ENCODE measurements around the gene ATF7IP.
"Not testable (repeated sequence)": the region's sequence is repeated elsewhere in the genome, so short reads cannot be mapped to it uniquely, and the experiment has no call there.

ATF7IP gene

DNA sequence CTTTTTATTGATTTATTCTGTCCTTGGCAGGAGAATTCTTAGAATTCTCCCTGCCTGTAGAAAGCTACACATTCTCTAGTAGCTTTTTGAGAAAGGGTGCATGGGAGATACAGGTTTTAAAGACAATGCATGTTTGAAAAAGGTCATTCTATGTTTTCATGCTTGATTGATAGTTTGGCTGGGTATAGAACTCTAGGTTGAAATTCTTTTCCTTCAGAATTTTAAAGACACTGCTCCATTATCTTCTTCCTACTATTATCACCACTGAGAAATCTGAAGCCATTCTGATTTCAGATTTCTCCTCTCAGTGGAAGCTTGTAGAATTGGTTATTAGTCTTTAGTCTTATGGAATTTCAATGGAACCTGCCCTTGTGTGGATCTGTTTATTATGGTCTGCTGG is 14.0 kb downstream of the ATF7IP start:
- no peak for DNase-seq (ENCODE audit: low spot score)

DNA sequence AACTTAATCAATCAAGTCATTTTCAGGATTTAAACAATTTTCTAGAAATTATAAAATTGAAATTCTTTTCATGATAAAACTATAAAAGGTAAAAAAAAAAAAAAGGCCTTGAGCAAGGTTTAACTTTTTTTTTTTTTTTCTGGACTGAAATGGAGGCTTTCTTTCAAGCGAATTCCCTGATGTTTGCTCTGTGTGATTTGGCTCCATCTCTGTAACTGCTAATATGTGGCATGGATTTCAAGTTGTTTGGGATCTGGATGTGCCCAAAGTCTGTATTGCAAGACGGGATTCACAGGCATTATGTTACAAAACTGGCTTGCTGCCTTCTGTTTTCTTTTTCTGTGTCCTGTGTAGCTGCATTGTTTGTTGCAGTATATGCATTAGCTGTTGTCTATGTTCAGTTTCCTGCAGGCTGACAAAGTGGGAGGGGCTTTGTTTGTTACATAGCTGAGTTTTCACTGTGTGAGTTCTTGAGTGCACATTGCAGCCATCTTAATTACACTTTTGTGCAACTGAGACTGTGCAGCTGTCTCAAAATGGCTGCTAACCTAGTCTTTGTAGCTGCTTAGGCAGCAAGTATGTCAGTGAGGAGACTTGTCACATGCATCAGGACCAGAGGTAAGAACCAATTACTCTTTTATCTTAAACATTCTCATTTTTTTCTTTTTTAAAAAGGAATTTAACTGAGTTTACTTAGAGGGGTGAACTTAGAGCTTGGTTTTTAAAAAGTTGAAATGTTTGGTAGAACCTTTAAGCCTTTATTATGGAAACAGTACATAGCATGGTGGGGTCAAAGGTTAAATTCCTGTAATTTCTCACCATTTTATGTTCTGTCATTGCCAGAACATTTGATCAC is 19.5 kb downstream of the ATF7IP start:
- peak; percentile 93 for DNase-seq (ENCODE audit: low spot score)

DNA sequence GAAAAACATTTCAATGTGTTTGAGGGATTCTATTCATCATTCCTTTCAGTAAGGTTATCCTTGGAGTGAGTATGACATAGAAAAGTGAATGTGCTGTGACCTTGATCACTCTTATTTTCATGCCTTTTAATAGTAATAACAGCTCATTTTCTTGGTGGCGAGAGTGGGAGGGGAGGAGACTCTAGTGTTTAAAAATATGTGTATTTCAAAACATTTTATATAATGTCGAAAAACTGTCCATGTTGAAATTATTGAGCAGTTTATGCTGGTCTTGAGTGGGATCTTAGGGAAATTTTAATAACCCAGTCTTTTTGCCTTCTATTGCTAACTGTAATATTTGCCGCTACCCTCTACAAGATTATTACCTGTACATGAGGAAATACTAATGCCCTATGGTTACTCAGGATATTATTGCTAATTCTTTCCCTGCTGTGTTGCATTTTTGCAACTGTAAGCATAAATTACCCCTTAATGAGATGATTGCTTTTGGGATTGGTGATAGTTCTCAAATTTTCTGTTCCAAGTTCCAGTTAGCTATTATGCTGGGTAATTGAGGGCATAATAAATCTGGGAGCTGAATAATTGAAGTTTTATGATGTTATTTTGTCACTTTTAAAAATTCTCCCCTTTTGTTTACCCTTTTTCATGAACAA is 21.9 kb downstream of the ATF7IP start:
- DNase-seq (ENCODE audit: low spot score), result no peak

GRCh38 chr12:14390449-14390848 is 25.0 kb downstream of the ATF7IP start:
- DNase-seq (ENCODE audit: low spot score), result no peak

- no peak for DNase-seq (ENCODE audit: low spot score)
Observed at GRCh38 chr12:14390870-14391530, 25.5 kb downstream of the ATF7IP start.

DNA sequence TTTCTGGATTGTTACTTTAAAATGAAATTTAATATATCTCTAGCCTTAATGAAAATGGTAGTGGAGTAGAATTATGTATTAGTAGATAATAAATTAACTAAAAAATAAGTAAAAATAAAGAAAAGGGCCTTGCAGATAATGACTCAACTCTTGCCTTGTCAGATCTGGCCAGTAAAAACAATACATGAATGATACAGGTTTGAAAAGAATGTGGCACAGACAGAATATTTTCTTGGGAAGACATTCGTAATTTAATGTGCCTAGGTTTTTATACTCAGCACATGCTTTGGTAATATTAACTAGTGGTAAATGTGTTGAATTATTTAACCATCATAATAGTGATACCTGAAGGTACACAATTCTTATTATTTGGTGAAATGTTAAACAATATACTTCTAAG is 28.3 kb downstream of the ATF7IP start:
- DNase-seq (ENCODE audit: low spot score), result no peak

DNA sequence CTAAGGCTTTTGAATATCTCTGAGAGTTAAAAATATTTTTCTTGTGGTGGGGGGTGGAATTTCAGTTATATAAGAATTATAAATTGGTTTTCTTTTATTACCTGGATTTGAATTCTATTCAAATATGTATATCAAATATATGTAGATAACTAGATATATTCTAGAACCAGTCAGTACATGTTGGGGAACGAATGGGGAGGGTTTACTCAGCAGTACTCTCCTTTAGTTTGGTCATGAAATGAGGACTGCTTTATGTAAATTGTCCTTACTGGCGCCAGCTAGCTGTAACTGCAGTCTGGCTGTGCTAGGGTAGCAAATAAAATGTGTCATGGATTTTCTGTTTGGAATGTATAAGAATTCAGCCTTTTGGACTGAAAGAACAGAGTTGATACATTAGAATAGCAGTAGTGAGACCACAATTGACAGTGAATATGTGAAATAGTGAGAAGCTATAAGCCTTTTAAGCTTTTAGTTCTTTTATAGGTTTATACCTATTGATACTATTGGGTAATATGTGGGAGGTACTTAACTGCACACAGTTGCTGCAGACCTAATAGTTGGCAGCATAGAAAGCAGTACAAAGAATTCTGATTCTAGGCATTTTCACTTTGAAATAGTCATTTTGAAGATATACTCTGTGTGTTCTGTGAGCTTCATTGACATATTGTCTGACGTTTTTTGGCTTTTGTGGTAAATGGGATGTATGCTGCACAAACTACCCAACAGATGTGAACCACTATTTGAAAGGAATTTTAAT is 29.0 kb downstream of the ATF7IP start:
- DNase-seq (ENCODE audit: low spot score), result peak; percentile 94

DNA sequence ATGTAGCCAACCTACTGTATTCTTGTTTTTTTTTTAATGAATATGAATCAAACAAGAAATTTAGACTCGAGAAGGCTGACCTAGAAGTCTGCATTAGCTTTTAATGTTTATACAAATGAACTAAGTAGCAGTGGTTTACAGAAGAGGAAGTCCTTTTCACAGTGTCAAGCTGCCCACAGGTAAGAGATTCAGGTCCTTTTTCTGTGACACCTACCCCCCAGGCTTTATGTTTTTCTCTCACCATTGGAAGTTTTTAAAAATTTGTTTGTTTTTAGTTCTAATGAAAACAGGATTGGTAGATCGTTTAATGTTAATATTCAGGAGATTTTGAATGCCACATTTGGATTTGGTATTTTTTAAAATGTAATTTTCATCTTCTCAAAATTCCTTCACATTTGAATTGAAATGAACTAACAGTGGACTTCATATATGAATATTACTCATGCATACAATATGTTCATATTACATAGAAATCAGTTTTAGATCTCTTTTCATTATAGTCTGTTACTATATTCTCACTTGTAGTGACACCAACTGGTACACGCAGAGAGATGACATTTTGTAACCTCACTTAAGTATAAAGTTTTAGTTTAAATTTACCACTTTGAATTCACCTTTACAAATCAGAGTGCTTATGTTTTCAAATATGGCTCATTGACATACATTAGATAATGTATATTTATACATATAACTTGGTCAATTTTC is 29.7 kb downstream of the ATF7IP start:
- no peak for DNase-seq (ENCODE audit: low spot score)

DNA sequence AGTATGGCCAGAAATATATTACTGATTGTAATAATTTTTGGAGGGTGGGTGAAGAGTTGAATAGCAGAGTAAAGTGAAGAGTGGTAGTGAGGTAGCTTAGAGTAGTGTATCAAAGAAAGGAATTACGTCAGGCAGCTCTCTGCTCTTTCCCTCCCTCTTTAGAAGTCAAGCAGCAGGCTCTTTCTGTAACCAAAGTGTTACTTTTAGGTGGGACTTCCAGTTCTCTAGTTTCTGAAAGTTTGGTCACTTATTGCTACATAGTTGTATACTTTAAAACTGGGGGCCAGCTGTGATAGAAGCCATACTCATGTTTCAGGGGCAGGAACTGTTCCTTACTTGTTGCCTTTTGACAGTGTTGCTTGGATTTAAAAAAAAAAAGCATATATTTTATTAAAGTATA is 30.6 kb downstream of the ATF7IP start:
- no peak for DNase-seq (ENCODE audit: low spot score)

DNA sequence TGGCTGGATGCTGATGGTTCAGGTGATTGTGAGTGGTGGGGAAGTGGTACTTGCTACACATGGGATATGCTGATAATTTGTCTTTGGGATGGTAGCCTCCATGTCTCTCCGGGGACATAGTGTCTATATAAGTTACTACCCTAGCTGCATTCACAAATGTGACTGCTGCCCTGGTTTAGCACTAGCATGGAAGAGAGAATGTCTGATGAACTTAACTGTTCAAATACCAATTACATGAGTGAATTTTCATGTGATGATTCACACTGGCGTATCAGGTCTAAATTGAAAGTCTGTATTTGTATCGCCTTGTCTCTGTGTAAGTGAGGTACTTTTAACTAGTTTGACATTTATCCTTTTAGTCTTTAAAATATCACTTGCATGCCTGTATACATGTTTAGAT is 34.4 kb downstream of the ATF7IP start:
- DNase-seq (ENCODE audit: low spot score), result no peak

- DNase-seq (ENCODE audit: low spot score), result no peak
Observed at GRCh38 chr12:14400599-14400998, 35.1 kb downstream of the ATF7IP start.

DNA sequence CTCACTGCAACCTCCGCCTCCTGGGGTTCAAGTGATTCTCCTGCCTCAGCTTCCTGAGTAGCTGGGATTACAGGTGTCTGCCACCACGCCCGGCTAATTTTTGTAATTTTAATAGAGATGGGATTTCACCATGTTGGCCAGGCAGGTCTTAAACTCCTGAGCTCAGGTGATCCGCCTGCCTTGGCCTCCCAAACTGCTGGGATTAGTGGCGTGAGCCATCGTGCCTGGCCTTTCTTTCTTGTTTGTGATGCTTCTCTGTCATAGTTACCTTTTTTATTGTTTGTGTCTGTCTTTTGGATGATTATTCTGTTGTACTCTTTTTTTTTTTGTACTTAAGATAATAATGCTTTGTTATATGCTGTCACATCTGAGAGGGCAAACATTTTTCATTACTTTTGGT is 35.8 kb downstream of the ATF7IP start:
- not testable (repeated sequence) for DNase-seq (ENCODE audit: low spot score)

- no peak for DNase-seq (ENCODE audit: low spot score)
Observed at GRCh38 chr12:14402697-14403096, 37.2 kb downstream of the ATF7IP start.

- DNase-seq (ENCODE audit: low spot score), result no peak
Observed at GRCh38 chr12:14403293-14403692, 37.8 kb downstream of the ATF7IP start.

GRCh38 chr12:14403711-14404196 is 38.3 kb downstream of the ATF7IP start:
- peak; percentile 96 for DNase-seq (ENCODE audit: low spot score)

GRCh38 chr12:14405407-14405806 is 39.9 kb downstream of the ATF7IP start:
- not testable (repeated sequence) for DNase-seq (ENCODE audit: low spot score)

GRCh38 chr12:14408208-14408607 is 42.7 kb downstream of the ATF7IP start:
- DNase-seq (ENCODE audit: low spot score), result peak; percentile 83

GRCh38 chr12:14410177-14410576 is 44.7 kb downstream of the ATF7IP start:
- no peak for DNase-seq (ENCODE audit: low spot score)

- DNase-seq (ENCODE audit: low spot score), result no peak
Observed at GRCh38 chr12:14410841-14411569, 45.5 kb downstream of the ATF7IP start.

DNA sequence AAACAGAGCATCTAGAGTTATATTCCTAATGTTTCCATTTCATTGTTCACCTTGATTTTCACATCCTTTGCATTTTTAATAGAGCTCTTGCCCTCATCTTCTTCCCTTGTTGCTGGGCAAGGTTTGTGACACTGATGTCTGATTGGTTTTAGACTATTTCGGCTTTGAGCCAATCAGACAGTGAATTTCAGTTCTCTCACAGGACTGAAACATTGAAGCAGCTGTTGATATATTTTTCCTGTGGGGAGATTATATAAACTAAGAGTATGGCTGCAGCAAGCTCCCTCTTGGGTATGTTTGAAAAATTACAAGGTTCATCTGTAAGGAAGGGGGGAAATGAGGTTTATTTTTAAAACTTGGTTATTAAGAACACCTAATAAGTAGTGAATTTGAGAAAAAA is 51.2 kb downstream of the ATF7IP start:
- DNase-seq (ENCODE audit: low spot score), result peak; percentile 88

DNA sequence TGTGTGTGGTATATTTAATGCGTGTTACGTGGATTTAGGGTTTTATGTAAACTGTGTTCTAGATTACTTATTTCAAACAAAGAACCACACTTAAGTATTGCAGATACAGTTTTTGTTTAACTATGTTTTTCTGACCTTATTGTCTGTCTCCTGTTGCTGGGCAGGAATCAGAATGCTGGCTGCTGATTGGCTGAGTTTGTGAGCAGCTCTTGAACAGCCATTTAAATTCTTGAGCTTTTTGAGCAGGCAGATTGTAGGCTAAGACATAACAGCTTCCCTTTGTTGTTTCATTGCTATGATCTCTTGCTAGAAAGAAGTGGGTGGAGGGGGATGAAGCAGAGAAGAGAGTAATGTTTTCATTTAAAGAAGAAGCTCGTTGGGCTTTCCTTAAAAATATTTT is 52.2 kb downstream of the ATF7IP start:
- DNase-seq (ENCODE audit: low spot score), result peak; percentile 93

All from cerebellar cortex (tissue), 1 donor.